Endothelial cell of umbilical vein (primary cell): Measurements from ENCODE around the gene LPAR3. TPM values are rescaled to one million over a fixed set of nuclear protein-coding genes. Genes with fewer than 3 reads are reported as not detected.

Experiments used
- BruUV-seq: library from RNA; stranded (reverse); fragments of 400-500 nt; replicated peaks from 2 replicates; lab custom pipeline; 2021; lab: Mats Ljungman, UMichigan
- CTCF ChIA-PET: fragments of 300-600, 350-600 bp; sonication (Branson Sonifier 250); formaldehyde crosslinking; loops from one replicate; lab custom pipeline; 2021; ENCODE audit warnings: antibody characterized with exemption, inconsistent platforms; lab: Charles Lee
- POLR2A ChIA-PET: fragments of 300-600, 350-600 bp; sonication (Branson Sonifier 250); formaldehyde crosslinking; loops from one replicate; lab custom pipeline; 2021; ENCODE audit warnings: antibody characterized with exemption, inconsistent platforms; lab: Charles Lee
- DNase-seq: peaks from one replicate; pipeline ENCODE4 v3.0.0-alpha.2; 2011; ENCODE audit warnings: low read depth, low spot score
- FAIRE-seq: peaks from 2 replicates; lab custom pipeline; 2011; peaks lifted over from hg19 to GRCh38; lab: Jason Lieb, UNC
- H2AFZ ChIP-seq: 2 replicates; pipeline ENCODE4 v1.6.0; 2012; ENCODE audit warnings: low read depth, low read length, control low read depth, inconsistent platforms
- H3K27ac ChIP-seq: 2 replicates; pipeline ENCODE4 v1.5.1; 2011; ENCODE audit warnings: low read depth, mild to moderate bottlenecking, control low read depth, low read length, moderate library complexity; ENCODE audit not compliant: insufficient read depth
- H3K27me3 ChIP-seq, 2 experiments: 2 replicates each; pipeline versions ENCODE4 v1.6.0 to v1.6.1; 2011; ENCODE audit warnings: low read length in 2 of 2, mixed read lengths in 1 of 2; ENCODE audit not compliant: control insufficient read depth in 2 of 2, insufficient read depth in 2 of 2
- H3K36me3 ChIP-seq, 2 experiments: 2 replicates in 1 of 2; 3 replicates in 1 of 2; pipeline ENCODE4 v1.5.1; 2011; ENCODE audit warnings: low read length in 2 of 2, mild to moderate bottlenecking in 1 of 2, moderate library complexity in 1 of 2; ENCODE audit not compliant: control insufficient read depth in 2 of 2, insufficient read depth in 2 of 2; ENCODE audit errors: extremely low read depth in 1 of 2
- H3K4me1 ChIP-seq: 3 replicates; pipeline ENCODE4 v1.5.1; 2011; ENCODE audit warnings: mild to moderate bottlenecking, low read length; ENCODE audit not compliant: control insufficient read depth, insufficient read depth; ENCODE audit errors: extremely low read depth
- H3K4me2 ChIP-seq: 2 replicates; pipeline ENCODE4 v1.6.1; 2011; ENCODE audit warnings: low read length, control low read depth, mixed read lengths; ENCODE audit not compliant: insufficient read depth
- H3K4me3 ChIP-seq, 3 experiments: fragments of 200-600 bp in 1 of 3; sonication (generic), shearing (Covaris generic) in 1 of 3; replicated peaks in 1 of 3; 2 replicates each; pipeline ENCODE4 v1.5.1; 2011 to 2016; ENCODE audit warnings: control low read depth in 3 of 3, low read length in 3 of 3, mild to moderate bottlenecking in 2 of 3, inconsistent platforms in 1 of 3, low read depth in 1 of 3, moderate library complexity in 1 of 3; ENCODE audit not compliant: insufficient read depth in 1 of 3
- H3K79me2 ChIP-seq: 2 replicates; pipeline ENCODE4 v1.6.0; 2012; ENCODE audit warnings: low read length, inconsistent platforms; ENCODE audit not compliant: control insufficient read depth, insufficient read depth
- H3K9ac ChIP-seq: replicated peaks from 2 replicates; pipeline ENCODE3; 2011; ENCODE audit warnings: low read length, control low read depth; ENCODE audit not compliant: insufficient read depth; ENCODE audit errors: extremely low read depth
- H3K9me1 ChIP-seq: replicated peaks from 3 replicates; pipeline ENCODE4 v1.6.0; 2011; ENCODE audit warnings: mild to moderate bottlenecking, low read length; ENCODE audit not compliant: control insufficient read depth, insufficient read depth; ENCODE audit errors: extremely low read depth
- H3K9me3 ChIP-seq: replicated peaks from 2 replicates; pipeline ENCODE4 v1.5.1; 2012; ENCODE audit warnings: low read length, inconsistent platforms; ENCODE audit not compliant: control insufficient read depth, insufficient read depth
- H4K20me1 ChIP-seq: replicated peaks from 2 replicates; pipeline ENCODE3; 2011; ENCODE audit warnings: mild to moderate bottlenecking, low read length; ENCODE audit not compliant: control insufficient read depth, insufficient read depth; ENCODE audit errors: extremely low read depth
- EZH2 ChIP-seq: IDR thresholded peaks from 2 replicates; pipeline ENCODE4 v1.6.1; 2012; ENCODE audit warnings: borderline replicate concordance, low read depth, mild to moderate bottlenecking, moderate library complexity, low read length, inconsistent platforms; ENCODE audit not compliant: severe bottlenecking
- FOS ChIP-seq: IDR thresholded peaks from 2 replicates; pipeline ENCODE4 v1.6.1; 2011; ENCODE audit warnings: mild to moderate bottlenecking, low read length, moderate library complexity, borderline replicate concordance; ENCODE audit not compliant: insufficient read depth
- GATA2 ChIP-seq: IDR thresholded peaks from 2 replicates; pipeline ENCODE4 v1.7.0; 2011; ENCODE audit warnings: low read depth, mild to moderate bottlenecking, moderate library complexity, mixed read lengths, low read length; ENCODE audit not compliant: insufficient read length, insufficient read depth
- JUN ChIP-seq: IDR thresholded peaks from 2 replicates; pipeline ENCODE4 v1.6.1; 2011; ENCODE audit warnings: borderline replicate concordance, low read depth; ENCODE audit not compliant: insufficient read length, insufficient read depth
- MYC ChIP-seq: IDR thresholded peaks from one replicate; pipeline ENCODE4 v1.6.1; 2011; ENCODE audit warnings: mild to moderate bottlenecking, low read depth, low read length
- POLR2A ChIP-seq: IDR thresholded peaks from 2 replicates; pipeline ENCODE4 v1.6.1; 2012; ENCODE audit warnings: low read depth, mild to moderate bottlenecking, control low read depth, low read length
- POLR2AphosphoS5 ChIP-seq: IDR thresholded peaks from 2 replicates; pipeline ENCODE4 v1.6.1; 2012; ENCODE audit warnings: low read depth, mild to moderate bottlenecking, control low read depth, low read length, moderate library complexity; ENCODE audit not compliant: insufficient read depth
- dilution Hi-C: fragments of 300-500 bp; cut with MboI; formaldehyde crosslinking; loops from one replicate; pipeline ENCODE4 v1.15.0; 2019; ENCODE audit warnings: low sequenced_read_pairs; ENCODE audit not compliant: extremely low pct_ligation_motif_present
- intact Hi-C: fragments of 100-400 bp; cut with micrococcal nuclease; formaldehyde crosslinking; loops from one replicate; pipeline ENCODE4 v1.10.0; 2022
- polyA plus RNA-seq, 4 experiments: library from polyadenylated mRNA; depleted of rRNA in 3 of 4; stranded (reverse) in 3 of 4; unstranded in 1 of 4; fragments of >200 nt; gene quantifications; 2 replicates each; pipeline versions ENCODE4 v1.2.1 to v1.2.3, GENCODE V29; 2011 to 2012; ENCODE audit warnings: missing spikeins in 1 of 4
- total RNA-seq: library from RNA; stranded (reverse); gene quantifications from 2 replicates; pipeline ENCODE4 v1.2.3, GENCODE V29; 2021
- TF ChIP-seq, protein P1 (sequence below), 2 donors: IDR thresholded peaks; 1 replicate in 1 of 2; 2 replicates in 1 of 2; pipeline ENCODE4 v1.5.1; 2011; ENCODE audit warnings: low read length in 2 of 2, mild to moderate bottlenecking in 2 of 2, moderate library complexity in 2 of 2, control low read depth in 1 of 2, inconsistent platforms in 1 of 2, low read depth in 1 of 2; ENCODE audit not compliant: insufficient read depth in 1 of 2; ENCODE audit errors: extremely low read depth in 1 of 2
- TF ChIP-seq, protein P2 (sequence below): IDR thresholded peaks from 2 replicates; pipeline ENCODE4 v1.6.1; 2011; ENCODE audit not compliant: insufficient read depth, insufficient read length

LPAR3 gene
- total and polyA plus RNA-seq, 2 donors (not counting 3 experiments of a cell fraction or from before 2014, with no cell fraction given) = not detected

DNA sequence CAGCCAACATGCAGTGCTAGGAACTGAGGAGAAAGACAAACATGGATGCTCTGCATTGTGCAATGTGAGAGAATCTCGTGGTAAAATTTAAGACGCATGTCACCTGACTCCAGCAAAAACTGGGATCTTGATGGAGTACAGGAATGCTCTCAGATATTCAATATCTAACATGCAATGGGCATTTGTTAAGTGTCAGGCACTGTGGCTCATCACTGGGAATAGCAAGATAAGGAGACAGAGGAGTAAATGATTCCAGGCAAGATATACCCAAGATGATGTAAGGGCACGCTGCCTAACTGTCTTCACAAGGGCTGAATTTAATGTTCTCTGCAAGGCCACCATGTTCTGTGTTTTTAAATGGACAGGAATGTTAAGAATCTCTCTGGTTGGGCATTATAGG, 67.8 kb downstream of the LPAR3 start:
- H3K9ac ChIP-seq = no peak overlapping the region
- no peak for DNase-seq
- dilution Hi-C loops (no loop called here), intact Hi-C loops (no loop called here)
- no peaks in the 10 kb centered on the region for H3K4me1 ChIP-seq
- H3K4me2 ChIP-seq = no peak overlapping the region
- no peaks in the 10 kb centered on the region for H3K9me1 ChIP-seq
- no peak overlapping the region for H2AFZ ChIP-seq
- no TSS peak for BruUV-seq
- no peaks in the 10 kb centered on the region for H3K79me2 ChIP-seq
- no peaks in the 10 kb centered on the region for H4K20me1 ChIP-seq
- no peak overlapping the region for H3K4me3 ChIP-seq
- no peak overlapping the region for H3K27ac ChIP-seq
- H3K9me3 ChIP-seq = no peaks in the 10 kb centered on the region
- TF ChIP-seq MYC = no peak
- no peak for TF ChIP-seq EZH2
- TF ChIP-seq FOS = no peak
- no peaks in the 10 kb centered on the region for H3K36me3 ChIP-seq
- ChIA-PET CTCF (no interaction called here), POLR2A (no interaction called here)
- no peak for FAIRE-seq
- peaks cover 16 to 22% of the 10 kb centered on the region in 2 experiments for H3K27me3 ChIP-seq

DNA sequence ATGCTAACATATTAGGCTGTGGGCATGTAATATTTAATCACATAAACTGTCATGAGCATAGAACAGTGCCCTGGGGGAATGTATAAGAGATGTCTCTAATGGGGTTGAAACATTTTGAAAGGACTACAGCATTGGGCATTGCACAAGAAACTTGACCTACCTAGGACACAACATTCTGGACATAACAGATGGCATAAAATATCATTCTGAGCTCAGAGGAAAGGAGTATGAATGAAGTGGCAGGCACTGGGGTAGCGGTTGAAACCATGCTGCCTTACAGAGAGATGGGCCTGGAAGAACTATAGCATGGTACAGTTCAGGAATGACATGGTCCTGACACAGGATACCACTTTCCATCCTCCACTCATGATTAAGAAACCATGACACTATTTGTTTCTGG, 69.0 kb downstream of the LPAR3 start:
- Histone ChIP-seq H3K4me3 (no peak overlapping the region), H3K27me3 (peaks cover 20 to 26% of the 10 kb centered on the region in 2 experiments), H3K9me1 (no peaks in the 10 kb centered on the region), H3K9me3 (no peaks in the 10 kb centered on the region), H3K27ac (no peak overlapping the region), H3K4me1 (no peaks in the 10 kb centered on the region), H3K4me2 (no peak overlapping the region), H2AFZ (no peak overlapping the region), H3K9ac (no peak overlapping the region), H4K20me1 (no peaks in the 10 kb centered on the region), H3K36me3 (no peaks in the 10 kb centered on the region), H3K79me2 (no peaks in the 10 kb centered on the region)
- TF ChIP-seq, protein P1, sequence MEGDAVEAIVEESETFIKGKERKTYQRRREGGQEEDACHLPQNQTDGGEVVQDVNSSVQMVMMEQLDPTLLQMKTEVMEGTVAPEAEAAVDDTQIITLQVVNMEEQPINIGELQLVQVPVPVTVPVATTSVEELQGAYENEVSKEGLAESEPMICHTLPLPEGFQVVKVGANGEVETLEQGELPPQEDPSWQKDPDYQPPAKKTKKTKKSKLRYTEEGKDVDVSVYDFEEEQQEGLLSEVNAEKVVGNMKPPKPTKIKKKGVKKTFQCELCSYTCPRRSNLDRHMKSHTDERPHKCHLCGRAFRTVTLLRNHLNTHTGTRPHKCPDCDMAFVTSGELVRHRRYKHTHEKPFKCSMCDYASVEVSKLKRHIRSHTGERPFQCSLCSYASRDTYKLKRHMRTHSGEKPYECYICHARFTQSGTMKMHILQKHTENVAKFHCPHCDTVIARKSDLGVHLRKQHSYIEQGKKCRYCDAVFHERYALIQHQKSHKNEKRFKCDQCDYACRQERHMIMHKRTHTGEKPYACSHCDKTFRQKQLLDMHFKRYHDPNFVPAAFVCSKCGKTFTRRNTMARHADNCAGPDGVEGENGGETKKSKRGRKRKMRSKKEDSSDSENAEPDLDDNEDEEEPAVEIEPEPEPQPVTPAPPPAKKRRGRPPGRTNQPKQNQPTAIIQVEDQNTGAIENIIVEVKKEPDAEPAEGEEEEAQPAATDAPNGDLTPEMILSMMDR (IDR thresholded peaks at IDR 0.05; ENCODE audit: extremely low read depth in 1 of 2, insufficient read depth in 1 of 2, low read depth in 1 of 2, low read length in 2 of 2) = no peak
- TF ChIP-seq, protein P2, sequence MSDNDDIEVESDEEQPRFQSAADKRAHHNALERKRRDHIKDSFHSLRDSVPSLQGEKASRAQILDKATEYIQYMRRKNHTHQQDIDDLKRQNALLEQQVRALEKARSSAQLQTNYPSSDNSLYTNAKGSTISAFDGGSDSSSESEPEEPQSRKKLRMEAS = no peak
- TF ChIP-seq POLR2A = no peak
- no peak for TF ChIP-seq MYC
- no peak for TF ChIP-seq GATA2
- TF ChIP-seq FOS = no peak
- no peak for TF ChIP-seq EZH2
- TF ChIP-seq JUN = no peak
- TF ChIP-seq POLR2AphosphoS5 = no peak
- POLR2A ChIA-PET = no interaction called here
- FAIRE-seq (no peak), DNase-seq (no peak)
- dilution Hi-C loops = no loop called here
- BruUV-seq = no TSS peak
- CTCF ChIA-PET = no interaction called here
- intact Hi-C loops = no loop called here
